Gastrocnemius medialis (tissue), 4 donors: ENCODE data around the gene LRRC27.

Experiments used
- POLR2A ChIP-seq, 2 donors: fragments of 450-650 bp; IDR thresholded peaks; one replicate each; pipeline ENCODE4 v1.6.1; 2017; ENCODE audit warnings: antibody characterized with exemption in 2 of 2, mild to moderate bottlenecking in 2 of 2, moderate library complexity in 2 of 2
- TF ChIP-seq, protein P1 (sequence below), 5 experiments: fragments of 450-650 bp in 3 of 5; fragments of 200-600 bp in 2 of 5; sonication (generic) in 2 of 5; IDR thresholded peaks in 4 of 5; conservative IDR thresholded peaks in 1 of 5; 1 replicate in 4 of 5; 2 replicates in 1 of 5; pipeline ENCODE4 v1.5.1; 2016 to 2019; ENCODE audit warnings: antibody characterized with exemption in 5 of 5, mild to moderate bottlenecking in 3 of 5, moderate library complexity in 3 of 5

DNA sequence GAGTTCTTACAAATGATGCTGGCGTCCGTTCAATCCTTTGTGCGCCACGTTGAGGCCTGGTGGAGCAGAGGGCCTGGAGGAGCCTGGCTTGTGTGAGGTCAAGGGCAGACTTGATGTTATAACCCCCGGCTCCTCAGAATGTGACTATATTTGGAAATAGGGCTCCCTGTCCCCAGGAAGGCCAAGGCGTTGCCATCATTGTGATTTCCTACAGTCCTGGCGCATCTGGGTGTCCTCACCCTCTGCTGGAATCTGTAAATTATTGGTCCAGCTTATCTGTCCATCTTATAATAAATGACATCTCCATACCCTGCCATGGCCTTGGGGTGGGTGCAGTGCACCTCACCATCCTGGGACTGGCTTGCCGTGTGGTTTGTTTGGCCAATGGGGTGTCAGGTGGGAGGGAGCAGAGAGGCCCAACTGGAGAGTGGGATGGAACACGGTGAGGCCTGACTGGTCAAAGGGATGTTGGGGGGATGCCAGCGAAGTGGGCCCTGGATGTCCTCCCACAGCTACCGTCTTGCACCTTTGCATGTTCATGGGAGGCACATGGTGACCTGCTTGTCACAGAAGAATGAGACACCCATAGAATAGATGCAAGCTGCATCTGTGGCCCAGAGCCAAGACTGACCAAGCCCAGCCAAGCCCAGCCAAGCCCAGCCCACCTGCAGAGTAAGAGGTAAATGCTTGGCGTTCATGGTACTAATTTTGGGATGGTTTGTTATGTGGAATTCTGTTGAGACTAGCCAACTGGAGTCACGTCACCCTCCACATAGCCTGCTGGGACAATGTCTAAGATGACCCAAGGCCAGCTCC lies 11.1 kb upstream of the LRRC27 start:
- TF ChIP-seq, protein P1, sequence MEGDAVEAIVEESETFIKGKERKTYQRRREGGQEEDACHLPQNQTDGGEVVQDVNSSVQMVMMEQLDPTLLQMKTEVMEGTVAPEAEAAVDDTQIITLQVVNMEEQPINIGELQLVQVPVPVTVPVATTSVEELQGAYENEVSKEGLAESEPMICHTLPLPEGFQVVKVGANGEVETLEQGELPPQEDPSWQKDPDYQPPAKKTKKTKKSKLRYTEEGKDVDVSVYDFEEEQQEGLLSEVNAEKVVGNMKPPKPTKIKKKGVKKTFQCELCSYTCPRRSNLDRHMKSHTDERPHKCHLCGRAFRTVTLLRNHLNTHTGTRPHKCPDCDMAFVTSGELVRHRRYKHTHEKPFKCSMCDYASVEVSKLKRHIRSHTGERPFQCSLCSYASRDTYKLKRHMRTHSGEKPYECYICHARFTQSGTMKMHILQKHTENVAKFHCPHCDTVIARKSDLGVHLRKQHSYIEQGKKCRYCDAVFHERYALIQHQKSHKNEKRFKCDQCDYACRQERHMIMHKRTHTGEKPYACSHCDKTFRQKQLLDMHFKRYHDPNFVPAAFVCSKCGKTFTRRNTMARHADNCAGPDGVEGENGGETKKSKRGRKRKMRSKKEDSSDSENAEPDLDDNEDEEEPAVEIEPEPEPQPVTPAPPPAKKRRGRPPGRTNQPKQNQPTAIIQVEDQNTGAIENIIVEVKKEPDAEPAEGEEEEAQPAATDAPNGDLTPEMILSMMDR (IDR thresholded peaks at IDR 0.05 in 4 of 5, conservative IDR thresholded peaks at IDR 0.05 in 1 of 5) = no peak
- TF ChIP-seq POLR2A (IDR thresholded peaks at IDR 0.05) = no peak
